HG03571 (cell line): ENCODE measurements around the gene IFNA14.
"Not testable (repeated sequence)": the region's sequence is repeated elsewhere in the genome, so short reads cannot be mapped to it uniquely, and the experiment has no call there.

Experiments
- ATAC-seq: cut with Tn5 transposase; IDR thresholded peaks from one replicate; pipeline ENCODE4 v1.9.1; 2021; ENCODE audit not compliant: unreplicated experiment

IFNA14 gene

GRCh38 chr9:21217211-21217610 is 22.6 kb downstream of the IFNA14 start, which contains the start of gene IFNA16:
Gene IFNA16 (minus strand): TSS chr9:21217311. CDS start chr9:21217305, 6 bp downstream.
- ATAC-seq: not testable (repeated sequence)

GRCh38 chr9:21213411-21214326 is 26.1 kb downstream of the IFNA14 start:
- not testable (repeated sequence) for ATAC-seq

- not testable (repeated sequence) for ATAC-seq
Measured at GRCh38 chr9:21212160-21212559, 27.6 kb downstream of the IFNA14 start.

DNA sequence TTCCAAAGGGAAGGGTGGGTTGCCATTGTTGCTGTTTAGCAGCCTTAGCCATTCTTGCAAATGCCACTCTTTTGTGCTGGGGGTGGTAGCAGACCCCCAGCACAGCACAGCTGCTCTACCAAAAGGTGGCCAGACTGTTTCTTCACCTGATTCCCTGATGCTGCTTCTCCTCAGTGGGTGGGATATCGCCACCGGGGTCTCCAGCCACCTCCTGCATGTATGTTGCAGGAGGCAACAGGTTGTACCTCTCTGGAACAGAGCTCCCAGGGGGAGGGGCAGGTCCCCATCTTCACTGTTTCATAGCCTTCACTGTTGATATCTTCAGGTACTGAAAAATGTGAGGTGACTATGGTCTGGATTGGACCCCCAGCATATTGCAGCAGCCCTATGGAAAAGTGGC is 29.0 kb downstream of the IFNA14 start:
- not testable (repeated sequence) for ATAC-seq

DNA sequence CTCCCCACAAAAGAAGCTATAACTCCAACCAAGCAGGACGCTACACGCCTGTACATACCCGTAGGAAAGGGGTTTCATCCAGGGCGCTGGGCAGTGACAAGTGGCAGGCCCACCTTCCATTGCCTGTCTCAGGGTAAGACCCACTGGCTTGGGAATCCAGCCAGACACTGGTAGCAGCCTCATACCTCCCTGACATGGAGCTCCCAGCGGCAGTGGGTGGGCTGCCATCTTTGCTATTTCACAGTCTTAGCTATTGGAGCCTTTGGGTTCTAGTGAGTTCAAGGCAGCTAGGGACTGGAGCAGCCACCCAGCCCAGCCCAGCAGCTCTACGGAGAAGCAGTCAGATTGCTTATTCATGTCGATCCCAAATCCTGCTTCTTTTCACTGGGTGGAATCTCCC is 29.5 kb downstream of the IFNA14 start:
- no peak for ATAC-seq

DNA sequence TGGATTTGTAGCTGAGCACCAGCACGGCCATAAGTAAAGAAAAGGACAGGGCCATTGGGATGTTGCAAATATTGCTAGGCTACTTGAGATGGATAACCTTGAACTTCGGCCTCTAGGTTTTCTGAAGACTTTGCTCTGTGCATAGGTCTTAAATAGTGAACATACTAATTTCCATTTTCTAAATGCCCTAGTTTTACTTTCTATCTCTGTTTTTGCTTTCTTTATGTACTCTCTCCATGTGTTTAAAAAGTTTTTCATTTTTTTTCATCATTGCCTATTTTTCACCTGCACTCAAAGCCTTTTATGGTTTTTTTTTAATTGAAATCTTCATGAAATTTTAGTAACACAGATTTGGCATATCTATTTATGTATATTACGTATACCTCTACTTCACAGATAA is 32.8 kb downstream of the IFNA14 start, which contains the start of gene IFNA10:
TSS of gene IFNA10 (minus strand) at position 101 of the 400 bp plus-strand sequence. CDS start at position 55, 46 bp downstream.
- ATAC-seq: not testable (repeated sequence)

- ATAC-seq: no peak
Measured at GRCh38 chr9:21205204-21205603, 34.6 kb downstream of the IFNA14 start.

DNA sequence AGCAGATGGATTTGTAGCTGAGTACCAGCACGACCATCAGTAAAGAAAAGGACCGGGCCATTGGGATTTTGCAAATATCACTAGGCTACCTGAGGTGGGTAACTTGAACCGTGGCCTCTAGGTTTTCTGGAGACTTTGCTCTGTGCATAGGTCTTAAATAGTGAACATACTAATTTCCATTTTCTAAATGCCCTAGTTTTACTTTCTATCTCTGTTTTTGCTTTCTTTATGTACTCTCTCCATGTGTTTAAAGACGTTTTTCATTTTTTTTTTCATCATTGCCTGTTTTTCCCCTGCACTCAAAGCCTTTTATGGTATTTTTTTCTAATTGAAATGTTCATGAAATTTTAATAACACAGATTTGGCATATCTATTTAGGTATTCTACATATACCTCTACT is 37.7 kb downstream of the IFNA14 start, which contains the start of gene IFNA7:
TSS of gene IFNA7 (minus strand) at position 101 of the 400 bp plus-strand sequence. CDS start at position 61, 40 bp downstream.
- not testable (repeated sequence) for ATAC-seq

DNA sequence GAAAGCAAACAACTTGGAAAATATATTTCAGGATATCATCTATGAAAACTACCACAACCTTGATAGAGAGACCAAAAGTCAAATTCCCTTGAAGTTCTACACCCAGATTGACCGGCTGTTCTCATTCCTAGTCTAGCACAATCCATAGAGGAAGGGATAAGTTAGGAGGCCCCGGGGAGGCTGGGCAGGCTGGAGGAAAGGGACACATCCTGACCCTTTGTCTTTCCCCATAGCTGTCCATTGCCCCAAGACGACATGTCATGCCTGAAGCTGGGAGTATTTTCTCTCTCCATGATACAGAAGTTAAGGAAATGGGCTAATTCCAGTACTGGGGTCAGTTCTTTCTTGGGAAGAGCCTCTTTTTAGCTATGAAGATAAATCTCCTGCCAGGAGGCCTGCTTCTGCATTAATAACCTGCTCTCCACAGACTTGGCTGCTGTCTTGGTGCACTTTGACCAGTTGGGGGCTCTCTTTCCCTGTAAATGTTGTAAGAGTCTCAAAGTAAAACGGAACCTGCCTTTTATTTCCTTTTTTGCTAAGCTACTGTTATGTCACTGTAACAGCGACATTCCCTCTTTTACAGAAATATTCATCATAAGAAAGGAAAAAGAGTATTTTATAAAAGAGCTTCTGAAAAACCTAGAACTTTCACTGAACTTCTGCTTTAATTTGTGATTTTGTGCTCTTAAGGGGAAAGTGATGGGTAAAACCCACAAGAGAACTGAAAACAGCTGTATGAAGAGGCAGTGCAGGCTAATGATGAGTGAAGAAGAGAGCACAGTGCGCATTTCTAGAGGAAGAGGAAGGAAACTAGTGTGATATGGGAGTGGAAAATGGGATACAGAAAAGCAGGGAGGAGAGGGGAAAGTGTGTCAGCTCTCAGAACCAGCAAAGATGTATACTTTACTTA is 44.7 kb downstream of the IFNA14 start:
- ATAC-seq: peak; percentile 92
